Measurements from ENCODE around the gene NUDT2. TPM values are rescaled to one million over a fixed set of nuclear protein-coding genes. Genes with fewer than 3 reads are reported as not detected.
"Not testable (repeated sequence)": the region's sequence is repeated elsewhere in the genome, so short reads cannot be mapped to it uniquely, and the experiment has no call there.

The NUDT2 gene
- total RNA-seq, 1 donor from 2014 or later: 50.3 TPM

DNA sequence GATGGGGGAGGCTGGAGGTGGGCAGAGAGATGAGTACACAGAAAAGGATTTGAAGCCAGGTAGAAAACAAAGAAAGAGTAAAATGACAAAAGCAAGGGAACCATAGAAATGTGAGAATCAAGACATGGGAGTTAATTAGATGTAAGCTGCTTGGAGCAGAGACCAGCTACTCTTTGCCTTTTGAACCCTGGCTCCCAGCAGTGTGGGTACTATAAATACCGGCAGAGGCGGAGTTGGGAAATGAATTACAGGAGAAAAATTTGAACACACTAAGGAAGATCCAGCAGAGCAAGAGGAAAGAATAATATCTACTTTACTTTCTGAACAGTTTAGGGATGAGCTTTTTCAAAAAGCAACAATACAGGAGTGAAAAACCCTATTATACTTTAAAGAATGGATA is 36.8 kb upstream of the NUDT2 start:
- H3K36me3 ChIP-seq (ENCODE audit: control insufficient read depth, insufficient read depth, low read length): no peaks in the 10 kb centered on the region
- no peak overlapping the region for H3K4me3 ChIP-seq (ENCODE audit: low read depth, low read length)
- H3K27me3 ChIP-seq (ENCODE audit: control insufficient read depth, insufficient read depth, low read length): no peaks in the 10 kb centered on the region
- FAIRE-seq (peak; percentile 18), DNase-seq (ENCODE audit: low read depth) (no peak)
- TF ChIP-seq, protein P1, sequence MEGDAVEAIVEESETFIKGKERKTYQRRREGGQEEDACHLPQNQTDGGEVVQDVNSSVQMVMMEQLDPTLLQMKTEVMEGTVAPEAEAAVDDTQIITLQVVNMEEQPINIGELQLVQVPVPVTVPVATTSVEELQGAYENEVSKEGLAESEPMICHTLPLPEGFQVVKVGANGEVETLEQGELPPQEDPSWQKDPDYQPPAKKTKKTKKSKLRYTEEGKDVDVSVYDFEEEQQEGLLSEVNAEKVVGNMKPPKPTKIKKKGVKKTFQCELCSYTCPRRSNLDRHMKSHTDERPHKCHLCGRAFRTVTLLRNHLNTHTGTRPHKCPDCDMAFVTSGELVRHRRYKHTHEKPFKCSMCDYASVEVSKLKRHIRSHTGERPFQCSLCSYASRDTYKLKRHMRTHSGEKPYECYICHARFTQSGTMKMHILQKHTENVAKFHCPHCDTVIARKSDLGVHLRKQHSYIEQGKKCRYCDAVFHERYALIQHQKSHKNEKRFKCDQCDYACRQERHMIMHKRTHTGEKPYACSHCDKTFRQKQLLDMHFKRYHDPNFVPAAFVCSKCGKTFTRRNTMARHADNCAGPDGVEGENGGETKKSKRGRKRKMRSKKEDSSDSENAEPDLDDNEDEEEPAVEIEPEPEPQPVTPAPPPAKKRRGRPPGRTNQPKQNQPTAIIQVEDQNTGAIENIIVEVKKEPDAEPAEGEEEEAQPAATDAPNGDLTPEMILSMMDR (IDR thresholded peaks at IDR 0.05; ENCODE audit: insufficient read depth, low read length, severe bottlenecking): no peak

DNA sequence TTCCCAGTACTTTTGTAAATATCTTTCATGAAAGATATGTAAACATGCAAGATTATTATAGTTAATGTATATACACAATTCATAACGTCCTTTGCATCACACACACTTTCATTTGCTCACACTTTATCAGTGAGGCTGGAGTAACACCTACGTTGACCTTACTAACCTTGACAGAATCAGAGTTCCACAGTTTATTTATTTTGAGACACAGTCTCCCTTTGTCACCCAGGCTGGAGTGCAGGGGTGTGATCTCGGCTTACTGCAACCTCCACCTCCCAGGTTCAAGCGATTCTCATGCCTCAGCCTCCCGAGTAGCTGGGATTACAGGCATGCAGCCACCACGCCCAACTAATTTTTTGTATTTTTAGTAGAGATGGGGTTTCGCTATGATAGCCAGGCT is 28.3 kb upstream of the NUDT2 start:
- not testable (repeated sequence) for H3K4me3 ChIP-seq (ENCODE audit: low read depth, low read length); DNase-seq (ENCODE audit: low read depth); FAIRE-seq; H3K36me3 ChIP-seq (ENCODE audit: control insufficient read depth, insufficient read depth, low read length); H3K27me3 ChIP-seq (ENCODE audit: control insufficient read depth, insufficient read depth, low read length)

DNA sequence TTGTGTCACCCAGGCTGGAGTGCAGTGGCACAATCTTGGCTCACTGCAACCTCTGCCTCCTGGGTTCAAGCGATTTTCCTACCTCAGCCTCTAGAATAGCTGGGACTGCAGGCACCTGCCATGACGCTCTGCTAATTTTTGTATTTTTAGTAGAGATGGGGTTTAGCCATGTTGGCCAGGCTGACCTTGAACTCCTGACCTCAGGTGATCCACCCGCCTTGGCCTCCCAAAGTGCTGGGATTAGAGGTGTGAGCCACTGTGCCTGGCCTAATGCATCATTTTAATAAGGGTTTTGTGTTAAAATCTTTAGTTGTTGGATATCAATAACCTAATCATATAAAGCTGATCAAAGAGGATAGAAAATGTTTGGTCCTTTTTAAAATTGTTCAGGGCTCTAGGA is 21.1 kb upstream of the NUDT2 start:
- not testable (repeated sequence) for H3K4me3 ChIP-seq (ENCODE audit: low read depth, low read length); H3K27me3 ChIP-seq (ENCODE audit: control insufficient read depth, insufficient read depth, low read length); DNase-seq (ENCODE audit: low read depth); H3K36me3 ChIP-seq (ENCODE audit: control insufficient read depth, insufficient read depth, low read length); FAIRE-seq

DNA sequence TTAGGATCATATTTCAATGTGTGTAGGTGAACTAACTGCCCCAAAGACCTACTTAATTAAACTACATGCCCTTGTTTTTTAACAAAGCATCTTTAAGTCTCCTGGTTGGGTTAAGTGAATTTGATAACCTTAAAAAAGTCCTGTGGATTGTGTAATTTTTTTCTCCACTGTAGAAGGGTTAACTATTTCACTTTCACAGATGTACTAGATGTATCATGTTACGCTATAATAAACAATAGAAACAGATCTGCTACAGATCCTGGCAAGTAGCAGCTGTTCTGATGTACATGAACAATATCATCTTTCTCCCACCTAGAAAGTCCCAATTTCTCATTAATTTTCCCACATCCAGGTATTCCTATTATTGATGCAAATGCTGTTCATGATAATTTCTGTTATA is 19.2 kb upstream of the NUDT2 start:
- no peak overlapping the region for H3K4me3 ChIP-seq (ENCODE audit: low read depth, low read length)
- TF ChIP-seq, protein P1 (IDR thresholded peaks at IDR 0.05; ENCODE audit: insufficient read depth, low read length, severe bottlenecking): no peak
- no peaks in the 10 kb centered on the region for H3K36me3 ChIP-seq (ENCODE audit: control insufficient read depth, insufficient read depth, low read length)
- no peak for FAIRE-seq
- peak; percentile 20 for DNase-seq (ENCODE audit: low read depth)
- H3K27me3 ChIP-seq (ENCODE audit: control insufficient read depth, insufficient read depth, low read length): no peaks in the 10 kb centered on the region

DNA sequence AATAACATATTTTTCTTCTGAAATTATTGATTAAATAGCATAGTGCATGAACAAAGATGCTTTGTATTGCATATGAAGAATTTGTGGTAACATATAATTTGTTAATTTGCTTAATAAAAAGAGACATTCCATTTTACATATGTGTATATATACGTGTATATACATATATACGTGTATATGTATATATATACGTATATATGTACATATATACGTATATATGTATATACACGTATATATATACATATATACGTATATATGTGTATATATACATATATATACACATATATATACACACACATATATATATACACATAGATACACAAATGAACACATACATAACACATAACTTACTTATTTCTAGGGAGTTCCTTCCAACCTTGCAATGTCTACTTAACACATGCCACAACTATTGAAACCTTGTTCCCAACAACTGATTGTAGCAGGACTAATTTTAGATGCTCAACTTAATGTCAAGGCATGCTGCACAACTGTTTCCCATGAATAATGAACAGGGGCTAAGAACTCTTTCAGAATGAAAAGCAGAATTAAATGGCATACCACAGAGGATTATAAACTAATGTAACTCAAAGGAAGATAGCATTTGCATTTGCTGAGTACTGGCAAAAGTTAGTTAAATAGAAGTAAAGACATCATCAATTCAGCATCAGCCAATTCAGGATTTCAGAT is 17.7 kb upstream of the NUDT2 start:
- no peak for FAIRE-seq
- no peak for DNase-seq (ENCODE audit: low read depth)
- Histone ChIP-seq H3K27me3 (ENCODE audit: control insufficient read depth, insufficient read depth, low read length) (no peaks in the 10 kb centered on the region), H3K4me3 (ENCODE audit: low read depth, low read length) (no peak overlapping the region), H3K36me3 (ENCODE audit: control insufficient read depth, insufficient read depth, low read length) (no peaks in the 10 kb centered on the region)
- TF ChIP-seq, protein P1 (IDR thresholded peaks at IDR 0.05; ENCODE audit: insufficient read depth, low read length, severe bottlenecking): no peak

DNA sequence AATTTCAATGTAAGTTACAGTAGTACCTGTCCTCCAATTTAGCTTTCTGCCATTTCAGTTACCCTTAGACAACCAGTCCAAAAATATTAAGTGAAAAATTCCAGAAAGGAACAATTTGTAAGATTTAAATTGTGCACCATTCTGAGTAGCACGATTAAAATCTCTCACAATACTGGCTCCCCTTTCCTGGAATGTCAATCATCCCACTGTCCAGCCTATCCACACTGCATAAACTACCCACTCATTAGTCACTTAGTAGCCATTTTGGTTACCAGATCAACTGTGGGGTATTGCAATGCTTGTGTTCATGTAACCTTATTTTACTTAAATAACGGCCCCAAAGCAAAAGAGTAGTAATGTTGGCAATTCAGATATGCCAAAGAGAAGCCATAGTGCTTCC is 11.9 kb upstream of the NUDT2 start:
- Histone ChIP-seq H3K4me3 (ENCODE audit: low read depth, low read length) (no peak overlapping the region), H3K36me3 (ENCODE audit: control insufficient read depth, insufficient read depth, low read length) (no peaks in the 10 kb centered on the region), H3K27me3 (ENCODE audit: control insufficient read depth, insufficient read depth, low read length) (no peaks in the 10 kb centered on the region)
- DNase-seq (ENCODE audit: low read depth) (no peak), FAIRE-seq (no peak)
- TF ChIP-seq, protein P1 (IDR thresholded peaks at IDR 0.05; ENCODE audit: insufficient read depth, low read length, severe bottlenecking): no peak

DNA sequence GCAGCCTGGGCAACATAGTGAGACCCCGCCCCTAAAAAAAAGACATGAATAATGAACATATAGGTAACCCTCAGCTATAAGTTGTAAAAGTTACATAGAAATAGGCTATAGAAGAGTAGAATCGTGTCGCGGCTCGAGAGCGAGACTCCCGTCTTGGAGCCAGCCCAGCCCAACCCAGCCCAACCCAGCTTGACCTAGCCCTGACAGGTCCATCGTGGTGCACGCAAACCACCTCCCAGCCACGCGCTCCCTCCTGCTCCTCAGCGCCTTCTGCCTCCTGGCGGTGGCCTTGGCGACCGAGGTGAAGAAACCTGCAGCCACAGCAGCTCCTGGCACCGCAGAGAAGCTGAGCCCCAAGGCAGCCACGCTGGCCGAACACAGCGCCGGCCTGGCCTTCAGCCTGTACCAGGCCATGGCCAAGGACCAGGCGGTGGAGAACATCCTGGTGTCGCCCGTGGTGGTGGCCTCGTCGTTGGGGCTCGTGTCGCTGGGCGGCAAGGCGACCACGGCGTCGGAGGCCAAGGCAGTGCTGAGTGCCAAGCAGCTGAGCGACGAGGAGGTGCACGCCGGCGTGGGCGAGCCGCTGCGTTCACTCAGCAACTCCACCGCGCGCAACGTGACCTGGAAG is 11.1 kb upstream of the NUDT2 start:
- Histone ChIP-seq H3K36me3 (ENCODE audit: control insufficient read depth, insufficient read depth, low read length) (no peaks in the 10 kb centered on the region), H3K27me3 (ENCODE audit: control insufficient read depth, insufficient read depth, low read length) (no peaks in the 10 kb centered on the region), H3K4me3 (ENCODE audit: low read depth, low read length) (no peak overlapping the region)
- TF ChIP-seq, protein P1 (IDR thresholded peaks at IDR 0.05; ENCODE audit: insufficient read depth, low read length, severe bottlenecking): no peak
- FAIRE-seq: no peak
- no peak for DNase-seq (ENCODE audit: low read depth)

Measured in bronchial epithelial cell (primary cell).